ENCODE measurements around the gene ERGIC1. TPM values are rescaled to one million over a fixed set of nuclear protein-coding genes. Genes with fewer than 3 reads are reported as not detected.
A peak's percentile ranks its signal among the peaks of the same experiment; 100 is the strongest.

Gene ERGIC1
- total and polyA plus RNA-seq, 2 of the 13 experiments (the other 11 are each of a cell fraction or from before 2014, with no cell fraction given) = 78.5 to 184 TPM

DNA sequence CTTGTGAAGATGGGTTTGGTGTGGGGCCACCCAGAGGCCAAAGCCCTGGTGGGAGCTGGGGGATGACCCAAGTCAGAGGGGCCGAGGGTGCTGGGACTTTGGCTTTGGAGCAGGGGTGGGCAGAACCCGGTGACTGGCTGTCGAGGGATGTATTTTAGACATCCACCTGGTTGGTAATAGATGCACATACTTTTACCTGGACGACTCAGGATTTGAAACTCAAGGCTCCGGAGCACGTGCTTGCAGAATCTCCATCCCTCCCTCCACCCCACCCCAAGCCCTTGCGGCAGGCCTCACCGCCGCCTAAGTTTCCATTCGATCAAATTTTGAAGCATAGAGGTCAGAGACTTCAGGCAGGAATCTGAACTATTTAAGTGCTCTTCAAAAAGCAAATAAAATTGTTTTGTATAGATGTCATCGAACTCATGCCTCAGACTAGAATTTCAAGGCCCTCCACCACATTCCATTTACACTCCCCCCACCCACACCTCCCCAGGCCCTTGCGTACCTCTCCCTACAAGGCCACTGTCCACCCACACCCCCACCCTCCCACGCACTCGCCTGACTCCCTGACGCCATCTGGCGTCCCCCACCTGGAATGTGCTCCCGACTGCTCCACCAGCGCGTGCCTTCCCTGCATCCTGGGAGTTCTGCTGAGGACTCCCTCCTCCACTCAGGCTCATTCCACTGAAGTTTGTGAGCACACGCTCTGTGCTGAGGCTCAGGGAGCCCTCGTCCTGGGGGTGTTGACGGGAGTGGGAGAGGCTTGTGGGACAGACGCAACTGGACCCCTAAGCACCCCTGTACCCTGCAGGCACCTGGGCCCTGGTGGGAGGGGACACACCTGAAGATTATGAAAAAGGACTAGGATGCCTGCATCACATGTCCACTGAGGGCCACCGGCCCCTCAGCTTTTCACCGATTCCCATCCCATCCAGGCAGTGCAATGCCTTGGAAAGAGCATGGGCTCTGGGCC lies 68.7 kb downstream of the ERGIC1 start (continued):
- TF ChIP-seq YEATS2 (CRISPR knock-in tag; IDR thresholded peaks at IDR 0.05; ENCODE audit: borderline replicate concordance) (0 out of 2 replicates have a peak, but pooled peaks have one; percentile 19), ZNF788 (CRISPR knock-in tag; IDR thresholded peaks at IDR 0.05; ENCODE audit: borderline replicate concordance) (no peak), PHF21A (CRISPR knock-in tag; IDR thresholded peaks at IDR 0.05) (peak; percentile 52; the same call in 1 of the 2 replicates), ZNF441 (CRISPR knock-in tag; IDR thresholded peaks at IDR 0.05; ENCODE audit: borderline replicate concordance) (no peak), FOSL2 (CRISPR knock-in tag; IDR thresholded peaks at IDR 0.05) (peak; percentile 79), ZNF839 (CRISPR knock-in tag; IDR thresholded peaks at IDR 0.05; ENCODE audit: borderline replicate concordance) (peak; percentile 56; the same call in 1 of the 2 replicates), ZFP36L1 (CRISPR knock-in tag; IDR thresholded peaks at IDR 0.05) (no peak), ZBTB42 (CRISPR knock-in tag; IDR thresholded peaks at IDR 0.05) (no peak), ASH2L (IDR thresholded peaks at IDR 0.05; ENCODE audit: insufficient read length, low read depth, low read length) (peak; percentile 36), NBN (conservative IDR thresholded peaks at IDR 0.05) (no peak), CCDC6 (CRISPR knock-in tag; IDR thresholded peaks at IDR 0.05) (0 out of 2 replicates have a peak, but pooled peaks have one; percentile 32), MTA1 (CRISPR knock-in tag; IDR thresholded peaks at IDR 0.05; ENCODE audit: borderline replicate concordance) (peak; percentile 70; the same call in 1 of the 2 replicates), TEAD2 (CRISPR knock-in tag; IDR thresholded peaks at IDR 0.05) (0 out of 2 replicates have a peak, but pooled peaks have one; percentile 39), GFI1 (CRISPR knock-in tag; IDR thresholded peaks at IDR 0.05; ENCODE audit: borderline replicate concordance) (peak; percentile 46; the same call in 1 of the 2 replicates), ZNF709 (CRISPR knock-in tag; IDR thresholded peaks at IDR 0.05) (no peak), MIXL1 (CRISPR knock-in tag; IDR thresholded peaks at IDR 0.05) (0 out of 2 replicates have a peak, but pooled peaks have one; percentile 10), RBM39 (IDR thresholded peaks at IDR 0.05; ENCODE audit: low read depth, low read length, poor library complexity, severe bottlenecking) (no peak), ZNF430 (CRISPR knock-in tag; IDR thresholded peaks at IDR 0.05) (no peak), SP4 (CRISPR knock-in tag; IDR thresholded peaks at IDR 0.05) (peak; percentile 52; the same call in 1 of the 2 replicates), ZNF713 (CRISPR knock-in tag; IDR thresholded peaks at IDR 0.05) (no peak), CREM (IDR thresholded peaks at IDR 0.05) (no peak; the same call in 1 of the 2 replicates), CREM (CRISPR knock-in tag; IDR thresholded peaks at IDR 0.05) (no peak), ZNF615 (CRISPR knock-in tag; IDR thresholded peaks at IDR 0.05; ENCODE audit: borderline replicate concordance) (no peak)
- TF ChIP-seq, protein P1, sequence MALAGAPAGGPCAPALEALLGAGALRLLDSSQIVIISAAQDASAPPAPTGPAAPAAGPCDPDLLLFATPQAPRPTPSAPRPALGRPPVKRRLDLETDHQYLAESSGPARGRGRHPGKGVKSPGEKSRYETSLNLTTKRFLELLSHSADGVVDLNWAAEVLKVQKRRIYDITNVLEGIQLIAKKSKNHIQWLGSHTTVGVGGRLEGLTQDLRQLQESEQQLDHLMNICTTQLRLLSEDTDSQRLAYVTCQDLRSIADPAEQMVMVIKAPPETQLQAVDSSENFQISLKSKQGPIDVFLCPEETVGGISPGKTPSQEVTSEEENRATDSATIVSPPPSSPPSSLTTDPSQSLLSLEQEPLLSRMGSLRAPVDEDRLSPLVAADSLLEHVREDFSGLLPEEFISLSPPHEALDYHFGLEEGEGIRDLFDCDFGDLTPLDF (CRISPR knock-in tag; IDR thresholded peaks at IDR 0.05) = no peak
- TF ChIP-seq, protein P2, sequence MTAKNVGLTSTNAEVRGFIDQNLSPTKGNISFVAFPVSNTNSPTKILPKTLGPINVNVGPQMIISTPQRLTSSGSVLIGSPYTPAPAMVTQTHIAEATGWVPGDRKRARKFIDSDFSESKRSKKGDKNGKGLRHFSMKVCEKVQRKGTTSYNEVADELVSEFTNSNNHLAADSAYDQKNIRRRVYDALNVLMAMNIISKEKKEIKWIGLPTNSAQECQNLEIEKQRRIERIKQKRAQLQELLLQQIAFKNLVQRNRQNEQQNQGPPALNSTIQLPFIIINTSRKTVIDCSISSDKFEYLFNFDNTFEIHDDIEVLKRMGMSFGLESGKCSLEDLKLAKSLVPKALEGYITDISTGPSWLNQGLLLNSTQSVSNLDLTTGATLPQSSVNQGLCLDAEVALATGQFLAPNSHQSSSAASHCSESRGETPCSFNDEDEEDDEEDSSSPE (CRISPR knock-in tag; IDR thresholded peaks at IDR 0.05) = no peak
- TF ChIP-seq, protein P3, sequence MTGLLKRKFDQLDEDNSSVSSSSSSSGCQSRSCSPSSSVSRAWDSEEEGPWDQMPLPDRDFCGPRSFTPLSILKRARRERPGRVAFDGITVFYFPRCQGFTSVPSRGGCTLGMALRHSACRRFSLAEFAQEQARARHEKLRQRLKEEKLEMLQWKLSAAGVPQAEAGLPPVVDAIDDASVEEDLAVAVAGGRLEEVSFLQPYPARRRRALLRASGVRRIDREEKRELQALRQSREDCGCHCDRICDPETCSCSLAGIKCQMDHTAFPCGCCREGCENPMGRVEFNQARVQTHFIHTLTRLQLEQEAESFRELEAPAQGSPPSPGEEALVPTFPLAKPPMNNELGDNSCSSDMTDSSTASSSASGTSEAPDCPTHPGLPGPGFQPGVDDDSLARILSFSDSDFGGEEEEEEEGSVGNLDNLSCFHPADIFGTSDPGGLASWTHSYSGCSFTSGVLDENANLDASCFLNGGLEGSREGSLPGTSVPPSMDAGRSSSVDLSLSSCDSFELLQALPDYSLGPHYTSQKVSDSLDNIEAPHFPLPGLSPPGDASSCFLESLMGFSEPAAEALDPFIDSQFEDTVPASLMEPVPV (CRISPR knock-in tag; IDR thresholded peaks at IDR 0.05) = 0 out of 2 replicates have a peak, but pooled peaks have one; percentile 20
